Spleen (tissue), 7 donors: Measurements from ENCODE around the gene LSM2.
"Not testable (repeated sequence)": the region's sequence is repeated elsewhere in the genome, so short reads cannot be mapped to it uniquely, and the experiment has no call there.

Experiments
- CTCF ChIP-seq, 11 experiments: fragments of 200-600 bp in 7 of 11; fragments of 450-650 bp in 4 of 11; sonication (generic) in 4 of 11; IDR thresholded peaks in 8 of 11; conservative IDR thresholded peaks in 3 of 11; 1 replicate in 7 of 11; 2 replicates in 4 of 11; pipeline versions ENCODE4 v1.4.0 to v1.8.0; 2016 to 2021; ENCODE audit warnings: antibody characterized with exemption in 11 of 11, inconsistent platforms in 4 of 11, mild to moderate bottlenecking in 1 of 11
- POLR2A ChIP-seq, 3 donors: fragments of 450-650 bp; IDR thresholded peaks; one replicate each; pipeline ENCODE4 v1.5.1; 2017; ENCODE audit warnings: antibody characterized with exemption in 3 of 3, mild to moderate bottlenecking in 1 of 3
- POLR2AphosphoS5 ChIP-seq, 3 donors: sonication (generic); formaldehyde crosslinking; IDR thresholded peaks; one replicate each; pipeline ENCODE4 v1.5.1; 2017; ENCODE audit warnings: antibody characterized with exemption in 3 of 3
- donor health status: DM: no; HTN: no; CAD: no; lungs with moderate emphysema.
- donor health status: DM: no; HTN: no; CAD: no.
- donor health status: DM: no; HTN: no; CAD: no.

- TF ChIP-seq CTCF (IDR thresholded peaks at IDR 0.05 in 8 of 11, conservative IDR thresholded peaks at IDR 0.05 in 3 of 11); POLR2AphosphoS5 (IDR thresholded peaks at IDR 0.05); POLR2A (IDR thresholded peaks at IDR 0.05): not testable (repeated sequence)
These were observed 1.8 kb upstream of the LSM2 start for GRCh38 chr6:31808599-31808998.
